Upper lobe of left lung (tissue), 4 donors: ENCODE measurements around the gene CIRBP.

ENCODE experiments used
- POLR2AphosphoS5 ChIP-seq, 2 donors: sonication (generic); formaldehyde crosslinking; IDR thresholded peaks; one replicate each; pipeline ENCODE4 v1.5.1; 2017; ENCODE audit warnings: antibody characterized with exemption in 2 of 2
- TF ChIP-seq, protein P1 (sequence below), 6 experiments: fragments of 450-650 bp in 4 of 6; fragments of 200-600 bp in 2 of 6; sonication (generic) in 2 of 6; IDR thresholded peaks; one replicate each; pipeline ENCODE4 v1.5.1; 2016 to 2019; ENCODE audit warnings: antibody characterized with exemption in 6 of 6

DNA sequence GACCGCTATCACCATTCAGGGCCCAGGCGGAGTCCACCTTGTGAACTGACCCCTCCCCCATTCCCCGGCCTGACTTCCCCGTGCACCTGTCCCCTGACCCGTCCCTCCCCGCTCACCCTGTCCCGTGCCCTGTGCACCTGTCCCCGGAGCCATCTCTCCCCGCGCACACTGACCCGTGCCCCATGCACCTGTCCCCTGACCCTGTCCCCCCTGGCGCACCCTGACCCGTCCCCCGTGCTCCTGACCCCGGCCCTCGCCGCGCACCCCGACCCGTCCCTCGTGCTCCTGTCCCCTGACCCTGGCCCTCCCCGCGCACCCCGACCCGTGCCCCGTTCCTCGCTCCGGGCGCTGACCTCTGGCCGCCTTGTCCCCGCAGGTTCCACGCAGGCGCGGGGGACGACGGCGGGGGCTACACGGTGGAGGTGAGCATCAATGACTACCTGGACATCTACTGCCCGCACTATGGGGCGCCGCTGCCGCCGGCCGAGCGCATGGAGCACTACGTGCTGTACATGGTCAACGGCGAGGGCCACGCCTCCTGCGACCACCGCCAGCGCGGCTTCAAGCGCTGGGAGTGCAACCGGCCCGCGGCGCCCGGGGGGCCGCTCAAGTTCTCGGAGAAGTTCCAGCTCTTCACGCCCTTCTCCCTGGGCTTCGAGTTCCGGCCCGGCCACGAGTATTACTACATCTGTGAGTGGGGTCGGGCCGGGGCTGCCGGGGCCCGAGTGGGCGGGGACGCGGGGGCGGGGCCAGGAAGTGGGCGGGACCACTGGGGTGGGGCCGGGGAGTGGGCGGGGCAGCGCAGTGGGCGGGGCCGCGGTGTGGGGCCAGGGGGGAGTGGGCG, 26.3 kb downstream of the CIRBP start:
- TF ChIP-seq POLR2AphosphoS5 (IDR thresholded peaks at IDR 0.05) = no peak
- TF ChIP-seq, protein P1, sequence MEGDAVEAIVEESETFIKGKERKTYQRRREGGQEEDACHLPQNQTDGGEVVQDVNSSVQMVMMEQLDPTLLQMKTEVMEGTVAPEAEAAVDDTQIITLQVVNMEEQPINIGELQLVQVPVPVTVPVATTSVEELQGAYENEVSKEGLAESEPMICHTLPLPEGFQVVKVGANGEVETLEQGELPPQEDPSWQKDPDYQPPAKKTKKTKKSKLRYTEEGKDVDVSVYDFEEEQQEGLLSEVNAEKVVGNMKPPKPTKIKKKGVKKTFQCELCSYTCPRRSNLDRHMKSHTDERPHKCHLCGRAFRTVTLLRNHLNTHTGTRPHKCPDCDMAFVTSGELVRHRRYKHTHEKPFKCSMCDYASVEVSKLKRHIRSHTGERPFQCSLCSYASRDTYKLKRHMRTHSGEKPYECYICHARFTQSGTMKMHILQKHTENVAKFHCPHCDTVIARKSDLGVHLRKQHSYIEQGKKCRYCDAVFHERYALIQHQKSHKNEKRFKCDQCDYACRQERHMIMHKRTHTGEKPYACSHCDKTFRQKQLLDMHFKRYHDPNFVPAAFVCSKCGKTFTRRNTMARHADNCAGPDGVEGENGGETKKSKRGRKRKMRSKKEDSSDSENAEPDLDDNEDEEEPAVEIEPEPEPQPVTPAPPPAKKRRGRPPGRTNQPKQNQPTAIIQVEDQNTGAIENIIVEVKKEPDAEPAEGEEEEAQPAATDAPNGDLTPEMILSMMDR (IDR thresholded peaks at IDR 0.05) = no peak
